HUES48 (cell line): ENCODE data around the gene LPAR2.

Source experiments
- H3K27ac ChIP-seq: one replicate; pipeline ENCODE4 v1.7.0; 2013; ENCODE audit warnings: low read depth, low read length, inconsistent platforms
- H3K27me3 ChIP-seq: 2 replicates; pipeline ENCODE4 v1.6.1; 2013; ENCODE audit warnings: mild to moderate bottlenecking, low read length; ENCODE audit not compliant: control insufficient read depth, insufficient read depth
- H3K36me3 ChIP-seq: 2 replicates; pipeline ENCODE4 v1.6.1; 2013; ENCODE audit warnings: low read length; ENCODE audit not compliant: control insufficient read depth, insufficient read depth
- H3K4me1 ChIP-seq: 2 replicates; pipeline ENCODE4 v1.6.1; 2013; ENCODE audit warnings: mild to moderate bottlenecking, low read length; ENCODE audit not compliant: control insufficient read depth, insufficient read depth
- H3K4me3 ChIP-seq: 2 replicates; pipeline ENCODE4 v1.5.1; 2013; ENCODE audit warnings: mild to moderate bottlenecking, low read depth, low read length
- H3K9ac ChIP-seq: 2 replicates; pipeline ENCODE4 v1.6.1; 2013; ENCODE audit warnings: mild to moderate bottlenecking, low read depth, low read length, moderate library complexity
- H3K9me3 ChIP-seq: 2 replicates; pipeline ENCODE4 v1.6.1; 2013; ENCODE audit warnings: low read length; ENCODE audit not compliant: control insufficient read depth, insufficient read depth

LPAR2 gene

GRCh38 chr19:19592690-19593089 is 35.3 kb downstream of the LPAR2 start:
- no peak overlapping the region for H3K9ac ChIP-seq
- no peak overlapping the region for H3K4me3 ChIP-seq
- H3K27ac ChIP-seq: no peak overlapping the region
- H3K27me3 ChIP-seq: no peaks in the 10 kb centered on the region
- no peaks in the 10 kb centered on the region for H3K36me3 ChIP-seq
- no peaks in the 10 kb centered on the region for H3K9me3 ChIP-seq
- H3K4me1 ChIP-seq: peaks cover 11% of the 10 kb centered on the region

- H3K9me3 ChIP-seq: no peaks in the 10 kb centered on the region
- H3K36me3 ChIP-seq: no peaks in the 10 kb centered on the region
- peak overlapping the region; percentile 90 for H3K27ac ChIP-seq
- H3K9ac ChIP-seq: peak overlapping the region; percentile 2; the same call in 1 of the 2 replicates
- no peak overlapping the region for H3K4me3 ChIP-seq
- H3K27me3 ChIP-seq: no peaks in the 10 kb centered on the region
- peaks cover 11% of the 10 kb centered on the region for H3K4me1 ChIP-seq
Observed at GRCh38 chr19:19591133-19591825, 36.7 kb downstream of the LPAR2 start.

- Histone ChIP-seq H3K27me3 (no peaks in the 10 kb centered on the region), H3K36me3 (no peaks in the 10 kb centered on the region), H3K9me3 (no peaks in the 10 kb centered on the region), H3K4me3 (no peak overlapping the region), H3K4me1 (peaks cover 11% of the 10 kb centered on the region), H3K27ac (no peak overlapping the region), H3K9ac (no peak overlapping the region)
Observed at GRCh38 chr19:19588546-19588945, 39.5 kb downstream of the LPAR2 start.

GRCh38 chr19:19587771-19588170 is 40.2 kb downstream of the LPAR2 start:
- no peaks in the 10 kb centered on the region for H3K27me3 ChIP-seq
- no peak overlapping the region for H3K9ac ChIP-seq
- H3K4me1 ChIP-seq: peaks cover 11% of the 10 kb centered on the region
- no peaks in the 10 kb centered on the region for H3K36me3 ChIP-seq
- no peak overlapping the region for H3K4me3 ChIP-seq
- H3K27ac ChIP-seq: no peak overlapping the region
- H3K9me3 ChIP-seq: no peaks in the 10 kb centered on the region

- Histone ChIP-seq H3K4me1 (no peaks in the 10 kb centered on the region), H3K36me3 (no peaks in the 10 kb centered on the region), H3K4me3 (no peak overlapping the region), H3K9me3 (no peaks in the 10 kb centered on the region), H3K27ac (no peak overlapping the region), H3K9ac (no peak overlapping the region), H3K27me3 (no peaks in the 10 kb centered on the region)
Observed at GRCh38 chr19:19584356-19584755, 43.7 kb downstream of the LPAR2 start.

- H3K4me3 ChIP-seq: no peak overlapping the region
- H3K36me3 ChIP-seq: no peaks in the 10 kb centered on the region
- no peaks in the 10 kb centered on the region for H3K27me3 ChIP-seq
- no peak overlapping the region for H3K27ac ChIP-seq
- no peak overlapping the region for H3K9ac ChIP-seq
- no peaks in the 10 kb centered on the region for H3K4me1 ChIP-seq
- H3K9me3 ChIP-seq: no peaks in the 10 kb centered on the region
Observed at GRCh38 chr19:19582471-19582870, 45.5 kb downstream of the LPAR2 start.

GRCh38 chr19:19581391-19581790 is 46.6 kb downstream of the LPAR2 start:
- no peaks in the 10 kb centered on the region for H3K27me3 ChIP-seq
- H3K27ac ChIP-seq: no peak overlapping the region
- no peaks in the 10 kb centered on the region for H3K36me3 ChIP-seq
- H3K4me1 ChIP-seq: no peaks in the 10 kb centered on the region
- H3K4me3 ChIP-seq: no peak overlapping the region
- no peak overlapping the region for H3K9ac ChIP-seq
- no peaks in the 10 kb centered on the region for H3K9me3 ChIP-seq

GRCh38 chr19:19580418-19580817 is 47.6 kb downstream of the LPAR2 start:
- no peaks in the 10 kb centered on the region for H3K36me3 ChIP-seq
- H3K4me1 ChIP-seq: peaks cover 5% of the 10 kb centered on the region
- H3K9ac ChIP-seq: no peak overlapping the region
- H3K9me3 ChIP-seq: no peaks in the 10 kb centered on the region
- H3K27me3 ChIP-seq: no peaks in the 10 kb centered on the region
- no peak overlapping the region for H3K4me3 ChIP-seq
- no peak overlapping the region for H3K27ac ChIP-seq

GRCh38 chr19:19579533-19580361 is 48.3 kb downstream of the LPAR2 start:
- no peak overlapping the region for H3K27ac ChIP-seq
- H3K27me3 ChIP-seq: no peaks in the 10 kb centered on the region
- H3K9ac ChIP-seq: no peak overlapping the region
- no peaks in the 10 kb centered on the region for H3K36me3 ChIP-seq
- H3K4me1 ChIP-seq: peaks cover 5% of the 10 kb centered on the region
- no peaks in the 10 kb centered on the region for H3K9me3 ChIP-seq
- no peak overlapping the region for H3K4me3 ChIP-seq

GRCh38 chr19:19578252-19578651 is 49.8 kb downstream of the LPAR2 start:
- H3K9me3 ChIP-seq: no peaks in the 10 kb centered on the region
- no peak overlapping the region for H3K9ac ChIP-seq
- H3K4me1 ChIP-seq: peaks cover 5% of the 10 kb centered on the region
- H3K36me3 ChIP-seq: no peaks in the 10 kb centered on the region
- no peaks in the 10 kb centered on the region for H3K27me3 ChIP-seq
- H3K27ac ChIP-seq: no peak overlapping the region
- H3K4me3 ChIP-seq: no peak overlapping the region

- Histone ChIP-seq H3K9me3 (no peaks in the 10 kb centered on the region), H3K4me1 (peaks cover 5% of the 10 kb centered on the region), H3K9ac (no peak overlapping the region), H3K27ac (peak overlapping the region; percentile 51), H3K4me3 (no peak overlapping the region), H3K27me3 (no peaks in the 10 kb centered on the region), H3K36me3 (no peaks in the 10 kb centered on the region)
Observed at GRCh38 chr19:19575411-19575810, 52.6 kb downstream of the LPAR2 start.
